C4-2B (cell line): Measurements from ENCODE around the gene CCL13.

ENCODE experiments used
- ZFX ChIP-seq: fragments of 450-650 bp; IDR thresholded peaks from 2 replicates; pipeline ENCODE4 v1.6.1; 2017
- TF ChIP-seq, protein P1 (sequence below): fragments of 450-650 bp; conservative IDR thresholded peaks from 2 replicates; pipeline ENCODE4 v1.5.1; 2017; ENCODE audit warnings: mild to moderate bottlenecking

DNA sequence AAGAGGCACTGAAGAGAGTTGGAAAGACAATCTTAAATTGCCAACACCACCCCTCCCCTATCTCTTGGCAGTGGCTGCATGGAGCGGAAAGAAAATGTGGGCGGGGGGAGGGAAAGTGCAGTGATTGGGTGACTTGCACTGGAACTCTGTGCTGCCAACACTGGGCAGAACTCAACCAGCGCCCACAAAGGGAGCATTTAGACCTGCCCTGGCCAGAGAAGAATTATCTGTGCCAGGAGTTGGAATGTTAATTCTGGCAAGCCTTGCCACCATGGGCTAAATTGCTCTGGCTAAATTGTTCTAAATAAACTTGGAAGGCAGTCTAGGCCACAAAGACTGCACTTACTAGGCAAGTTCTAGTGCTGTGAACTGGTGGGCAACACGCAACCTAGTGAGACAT, 6.5 kb upstream of the CCL13 start:
- TF ChIP-seq, protein P1, sequence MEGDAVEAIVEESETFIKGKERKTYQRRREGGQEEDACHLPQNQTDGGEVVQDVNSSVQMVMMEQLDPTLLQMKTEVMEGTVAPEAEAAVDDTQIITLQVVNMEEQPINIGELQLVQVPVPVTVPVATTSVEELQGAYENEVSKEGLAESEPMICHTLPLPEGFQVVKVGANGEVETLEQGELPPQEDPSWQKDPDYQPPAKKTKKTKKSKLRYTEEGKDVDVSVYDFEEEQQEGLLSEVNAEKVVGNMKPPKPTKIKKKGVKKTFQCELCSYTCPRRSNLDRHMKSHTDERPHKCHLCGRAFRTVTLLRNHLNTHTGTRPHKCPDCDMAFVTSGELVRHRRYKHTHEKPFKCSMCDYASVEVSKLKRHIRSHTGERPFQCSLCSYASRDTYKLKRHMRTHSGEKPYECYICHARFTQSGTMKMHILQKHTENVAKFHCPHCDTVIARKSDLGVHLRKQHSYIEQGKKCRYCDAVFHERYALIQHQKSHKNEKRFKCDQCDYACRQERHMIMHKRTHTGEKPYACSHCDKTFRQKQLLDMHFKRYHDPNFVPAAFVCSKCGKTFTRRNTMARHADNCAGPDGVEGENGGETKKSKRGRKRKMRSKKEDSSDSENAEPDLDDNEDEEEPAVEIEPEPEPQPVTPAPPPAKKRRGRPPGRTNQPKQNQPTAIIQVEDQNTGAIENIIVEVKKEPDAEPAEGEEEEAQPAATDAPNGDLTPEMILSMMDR: no peak
- no peak for TF ChIP-seq ZFX
